PFSK-1 (cell line): ENCODE data around the gene MYH3. TPM values are rescaled to one million over a fixed set of nuclear protein-coding genes. Genes with fewer than 3 reads are reported as not detected.

Source experiments
- FOXP2 ChIP-seq: optimal IDR thresholded peaks from 2 replicates; pipeline ENCODE3; 2011; ENCODE audit warnings: borderline replicate concordance, control low read depth, inconsistent platforms; ENCODE audit not compliant: insufficient read depth; ENCODE audit errors: extremely low read length, extremely low read depth
- POLR2AphosphoS5 ChIP-seq: IDR thresholded peaks from 2 replicates; pipeline ENCODE4 v1.6.1; 2012; ENCODE audit warnings: low read depth, mild to moderate bottlenecking, control low read depth, low read length, moderate library complexity
- SIN3A ChIP-seq: IDR thresholded peaks from 2 replicates; pipeline ENCODE4 v1.6.1; 2012; ENCODE audit warnings: mild to moderate bottlenecking, low read length, moderate library complexity, borderline replicate concordance; ENCODE audit not compliant: insufficient read depth
- TAF1 ChIP-seq: IDR thresholded peaks from 2 replicates; pipeline ENCODE4 v1.6.1; 2012; ENCODE audit warnings: low read length, control low read depth, borderline replicate concordance; ENCODE audit not compliant: insufficient read depth
- polyA plus RNA-seq: library from polyadenylated mRNA; unstranded; fragments of >200 nt; gene quantifications from one replicate; pipeline ENCODE4 v1.2.1, GENCODE V29; 2012; ENCODE audit warnings: low read depth, missing spikeins; ENCODE audit not compliant: insufficient read length
- TF ChIP-seq, protein P1 (sequence below), 2 experiments: IDR thresholded peaks; 2 replicates each; pipeline versions ENCODE4 v1.6.1 to v1.8.0; 2011 to 2012; ENCODE audit warnings: low read depth in 2 of 2, low read length in 2 of 2, control low read depth in 1 of 2, inconsistent platforms in 1 of 2, mild to moderate bottlenecking in 1 of 2, moderate library complexity in 1 of 2; ENCODE audit not compliant: insufficient read depth in 1 of 2

Gene MYH3
- polyA plus RNA-seq: 1.5 TPM

DNA sequence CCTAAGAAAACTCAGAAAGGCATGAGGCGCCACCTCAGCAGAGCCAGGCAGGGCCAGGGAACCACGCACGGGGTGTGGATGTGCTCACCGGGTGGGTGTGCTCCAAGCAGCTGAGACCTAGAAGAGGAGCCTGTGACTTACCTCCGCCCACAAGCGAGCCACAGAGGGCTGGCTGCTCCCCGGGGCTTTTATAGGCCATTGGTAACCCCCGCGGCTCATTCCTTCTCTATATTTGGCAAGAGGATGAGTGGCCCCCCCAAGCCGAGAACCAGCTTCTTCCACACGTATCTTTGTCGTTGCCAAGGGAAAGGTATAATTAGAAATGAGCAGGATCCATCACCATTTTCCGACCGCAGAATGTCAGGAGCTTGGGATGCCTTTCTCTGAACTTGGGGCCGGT, at the start of gene MYH3:
Gene MYH3, minus strand, starts transcription at position 162 of the 400 bp plus-strand sequence. CDS start 2,245 bp downstream, outside the sequence.
- TF ChIP-seq, protein P1, sequence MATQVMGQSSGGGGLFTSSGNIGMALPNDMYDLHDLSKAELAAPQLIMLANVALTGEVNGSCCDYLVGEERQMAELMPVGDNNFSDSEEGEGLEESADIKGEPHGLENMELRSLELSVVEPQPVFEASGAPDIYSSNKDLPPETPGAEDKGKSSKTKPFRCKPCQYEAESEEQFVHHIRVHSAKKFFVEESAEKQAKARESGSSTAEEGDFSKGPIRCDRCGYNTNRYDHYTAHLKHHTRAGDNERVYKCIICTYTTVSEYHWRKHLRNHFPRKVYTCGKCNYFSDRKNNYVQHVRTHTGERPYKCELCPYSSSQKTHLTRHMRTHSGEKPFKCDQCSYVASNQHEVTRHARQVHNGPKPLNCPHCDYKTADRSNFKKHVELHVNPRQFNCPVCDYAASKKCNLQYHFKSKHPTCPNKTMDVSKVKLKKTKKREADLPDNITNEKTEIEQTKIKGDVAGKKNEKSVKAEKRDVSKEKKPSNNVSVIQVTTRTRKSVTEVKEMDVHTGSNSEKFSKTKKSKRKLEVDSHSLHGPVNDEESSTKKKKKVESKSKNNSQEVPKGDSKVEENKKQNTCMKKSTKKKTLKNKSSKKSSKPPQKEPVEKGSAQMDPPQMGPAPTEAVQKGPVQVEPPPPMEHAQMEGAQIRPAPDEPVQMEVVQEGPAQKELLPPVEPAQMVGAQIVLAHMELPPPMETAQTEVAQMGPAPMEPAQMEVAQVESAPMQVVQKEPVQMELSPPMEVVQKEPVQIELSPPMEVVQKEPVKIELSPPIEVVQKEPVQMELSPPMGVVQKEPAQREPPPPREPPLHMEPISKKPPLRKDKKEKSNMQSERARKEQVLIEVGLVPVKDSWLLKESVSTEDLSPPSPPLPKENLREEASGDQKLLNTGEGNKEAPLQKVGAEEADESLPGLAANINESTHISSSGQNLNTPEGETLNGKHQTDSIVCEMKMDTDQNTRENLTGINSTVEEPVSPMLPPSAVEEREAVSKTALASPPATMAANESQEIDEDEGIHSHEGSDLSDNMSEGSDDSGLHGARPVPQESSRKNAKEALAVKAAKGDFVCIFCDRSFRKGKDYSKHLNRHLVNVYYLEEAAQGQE (IDR thresholded peaks at IDR 0.05; ENCODE audit: insufficient read depth in 1 of 2, low read depth in 2 of 2, low read length in 2 of 2): no peak
- TF ChIP-seq FOXP2 (no peak), SIN3A (no peak), TAF1 (no peak), POLR2AphosphoS5 (no peak)

DNA sequence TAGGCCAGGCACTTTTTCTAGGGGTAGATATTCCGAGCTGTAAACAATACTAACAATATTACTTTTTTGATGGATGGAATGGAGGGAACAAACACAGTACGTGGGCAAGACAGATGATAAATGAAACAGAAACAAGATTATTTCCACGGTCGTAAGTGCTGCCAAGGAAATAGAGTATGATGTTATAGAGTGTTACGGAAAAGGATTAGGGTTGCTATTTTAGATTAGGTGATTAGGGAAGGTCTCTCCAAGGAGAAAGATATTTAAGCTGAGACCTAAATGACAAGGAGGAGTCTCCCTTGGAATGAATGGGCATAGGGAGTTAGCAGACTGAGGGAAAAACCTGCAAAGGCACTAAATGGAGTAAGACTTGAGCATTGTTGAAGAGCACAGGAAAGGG, 48.6 kb upstream of the MYH3 start:
- TF ChIP-seq POLR2AphosphoS5 (no peak), FOXP2 (no peak), SIN3A (no peak), TAF1 (no peak)
- TF ChIP-seq, protein P1 (IDR thresholded peaks at IDR 0.05; ENCODE audit: insufficient read depth in 1 of 2, low read depth in 2 of 2, low read length in 2 of 2): no peak

DNA sequence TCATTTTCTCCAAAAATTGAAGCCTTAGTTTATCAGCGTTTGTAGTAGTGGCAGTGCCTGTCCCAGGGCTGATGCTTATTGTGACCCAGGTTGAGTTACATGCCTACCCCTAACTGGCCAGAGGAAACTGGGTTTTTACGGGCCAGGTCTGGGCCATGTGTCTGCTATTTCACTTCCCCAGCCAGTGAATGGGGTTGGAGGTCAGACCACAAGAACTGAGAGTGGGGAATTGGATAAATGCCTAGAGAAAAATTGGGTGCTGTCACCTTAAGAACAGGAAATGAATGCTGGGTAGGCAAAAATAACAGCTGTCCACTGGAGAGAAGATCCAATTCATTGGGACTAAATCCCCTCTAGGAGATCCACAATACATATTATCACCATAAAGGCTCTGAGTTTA, 45.5 kb upstream of the MYH3 start:
- TF ChIP-seq, protein P1 (IDR thresholded peaks at IDR 0.05; ENCODE audit: insufficient read depth in 1 of 2, low read depth in 2 of 2, low read length in 2 of 2): no peak
- no peak for TF ChIP-seq SIN3A
- TF ChIP-seq FOXP2: no peak
- TF ChIP-seq TAF1: no peak
- TF ChIP-seq POLR2AphosphoS5: no peak

DNA sequence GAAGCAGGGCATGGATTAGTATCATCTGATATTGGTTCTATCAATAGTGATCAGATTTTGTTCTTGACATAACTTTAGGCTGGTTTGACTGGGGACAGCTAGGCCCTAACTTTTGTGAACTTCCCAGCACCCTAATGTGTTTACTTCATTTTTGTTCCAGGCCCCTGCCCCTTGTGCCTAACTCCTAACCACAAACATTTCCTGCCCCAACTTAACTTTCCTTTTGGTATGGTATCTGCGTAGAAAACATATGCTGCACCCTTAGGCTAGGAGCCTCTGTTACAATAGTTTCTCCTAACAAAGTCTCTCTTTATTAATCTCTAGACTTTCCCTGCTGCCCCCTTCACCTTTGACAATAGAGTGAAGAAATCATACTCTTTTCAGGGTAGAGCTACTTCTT, 42.7 kb upstream of the MYH3 start:
- no peak for TF ChIP-seq POLR2AphosphoS5
- no peak for TF ChIP-seq FOXP2
- TF ChIP-seq TAF1: no peak
- no peak for TF ChIP-seq SIN3A
- TF ChIP-seq, protein P1 (IDR thresholded peaks at IDR 0.05; ENCODE audit: insufficient read depth in 1 of 2, low read depth in 2 of 2, low read length in 2 of 2): no peak
